Measurements from ENCODE around the gene KRTAP10-2.

DNA sequence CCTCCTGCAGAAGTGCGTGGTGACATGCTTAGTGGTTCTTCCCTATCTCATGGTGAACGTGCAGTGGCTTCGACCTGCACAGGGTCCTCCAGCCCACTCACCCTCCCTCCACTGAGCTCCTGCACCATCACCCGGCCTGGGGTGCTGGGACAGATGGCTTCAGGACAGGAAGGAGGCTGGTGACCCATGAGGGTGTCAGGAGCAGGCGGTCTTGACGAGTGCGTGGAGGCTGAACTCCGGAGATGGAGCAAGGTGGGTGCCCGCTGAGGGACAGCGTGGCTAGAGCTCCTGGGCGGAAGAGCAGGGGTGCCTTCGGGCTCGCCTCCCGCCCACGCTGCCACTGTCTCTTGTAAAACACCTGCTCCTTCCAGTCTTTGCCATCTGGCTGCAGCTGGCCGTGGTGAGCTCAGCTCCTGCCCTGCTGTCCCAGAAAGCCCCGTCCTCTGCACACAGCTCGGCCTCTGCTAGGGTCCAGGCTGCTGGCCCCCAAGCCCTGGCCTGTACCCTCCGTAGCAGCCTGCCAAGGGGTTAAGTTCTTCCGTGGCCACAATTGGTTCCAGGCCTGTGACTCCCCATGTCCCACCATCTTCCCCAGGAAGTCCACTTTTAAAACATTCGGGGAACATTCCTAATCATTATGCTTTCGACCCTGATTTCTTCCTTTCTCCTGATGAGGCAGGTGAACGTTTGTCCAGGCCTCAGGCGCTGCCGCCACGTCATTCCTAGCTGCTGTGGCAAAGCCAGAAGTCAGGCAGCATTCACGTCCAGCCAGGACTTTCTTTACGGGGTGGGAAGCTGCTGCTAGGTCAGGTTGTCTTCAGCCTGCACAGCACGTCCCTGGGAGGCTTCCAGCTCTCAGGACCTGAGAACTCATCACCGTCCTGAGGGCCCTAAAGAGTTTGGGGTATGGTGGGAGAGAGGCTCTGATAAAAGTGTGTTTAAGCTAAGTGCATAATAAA is 19.4 kb downstream of the KRTAP10-2 start:
- no peak for TF ChIP-seq EZH2phosphoT487 (conservative IDR thresholded peaks at IDR 0.05; ENCODE audit: low read length)
- TF ChIP-seq, protein P1, sequence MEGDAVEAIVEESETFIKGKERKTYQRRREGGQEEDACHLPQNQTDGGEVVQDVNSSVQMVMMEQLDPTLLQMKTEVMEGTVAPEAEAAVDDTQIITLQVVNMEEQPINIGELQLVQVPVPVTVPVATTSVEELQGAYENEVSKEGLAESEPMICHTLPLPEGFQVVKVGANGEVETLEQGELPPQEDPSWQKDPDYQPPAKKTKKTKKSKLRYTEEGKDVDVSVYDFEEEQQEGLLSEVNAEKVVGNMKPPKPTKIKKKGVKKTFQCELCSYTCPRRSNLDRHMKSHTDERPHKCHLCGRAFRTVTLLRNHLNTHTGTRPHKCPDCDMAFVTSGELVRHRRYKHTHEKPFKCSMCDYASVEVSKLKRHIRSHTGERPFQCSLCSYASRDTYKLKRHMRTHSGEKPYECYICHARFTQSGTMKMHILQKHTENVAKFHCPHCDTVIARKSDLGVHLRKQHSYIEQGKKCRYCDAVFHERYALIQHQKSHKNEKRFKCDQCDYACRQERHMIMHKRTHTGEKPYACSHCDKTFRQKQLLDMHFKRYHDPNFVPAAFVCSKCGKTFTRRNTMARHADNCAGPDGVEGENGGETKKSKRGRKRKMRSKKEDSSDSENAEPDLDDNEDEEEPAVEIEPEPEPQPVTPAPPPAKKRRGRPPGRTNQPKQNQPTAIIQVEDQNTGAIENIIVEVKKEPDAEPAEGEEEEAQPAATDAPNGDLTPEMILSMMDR (IDR thresholded peaks at IDR 0.05; ENCODE audit: insufficient read depth, low read length, poor library complexity, severe bottlenecking), result no peak
